Neural cell (in vitro differentiated cells): ENCODE data around the gene CNTNAP5. TPM values are rescaled to one million over a fixed set of nuclear protein-coding genes. Genes with fewer than 3 reads are reported as not detected.

Experiments used
- H2AFZ ChIP-seq: fragments of 200-600, 300-800 bp; sonication (generic), shearing (Covaris generic); 2 replicates; pipeline ENCODE4 v1.6.0; 2014; ENCODE audit warnings: low read depth, mild to moderate bottlenecking, antibody characterized with exemption, low read length, moderate library complexity
- H3F3A ChIP-seq: fragments of 200-600 bp; shearing (Covaris generic); 2 replicates; pipeline ENCODE4 v1.6.1; 2016; ENCODE audit warnings: mild to moderate bottlenecking, moderate library complexity, mixed read lengths, antibody characterized with exemption, low read length; ENCODE audit not compliant: insufficient read depth, poor library complexity, severe bottlenecking
- H3K27ac ChIP-seq: fragments of 200-600, 300-800 bp; sonication (generic), shearing (Covaris generic); 2 replicates; pipeline ENCODE4 v1.5.1; 2014; ENCODE audit warnings: mild to moderate bottlenecking, low read length, moderate library complexity
- H3K27me3 ChIP-seq: fragments of 300-800, 200-600 bp; sonication (generic), shearing (Covaris generic); 2 replicates; pipeline ENCODE4 v1.6.0; 2014; ENCODE audit warnings: mild to moderate bottlenecking, low read depth, low read length, moderate library complexity; ENCODE audit not compliant: insufficient read depth
- H3K36me3 ChIP-seq: fragments of 300-800, 200-600 bp; sonication (generic), shearing (Covaris generic); 2 replicates; pipeline ENCODE4 v1.5.1; 2014; ENCODE audit warnings: mild to moderate bottlenecking, antibody characterized with exemption, low read length, moderate library complexity; ENCODE audit not compliant: insufficient read depth
- H3K4me2 ChIP-seq: fragments of 300-800, 200-600 bp; sonication (generic), shearing (Covaris generic); 2 replicates; pipeline ENCODE4 v1.6.0; 2014; ENCODE audit warnings: mild to moderate bottlenecking, low read length
- H3K4me3 ChIP-seq: fragments of 300-800, 200-600 bp; sonication (generic), shearing (Covaris generic); 2 replicates; pipeline ENCODE4 v1.5.1; 2014; ENCODE audit warnings: mild to moderate bottlenecking, low read length, moderate library complexity
- H3K79me2 ChIP-seq: fragments of 200-600 bp; shearing (Covaris generic); replicated peaks from 2 replicates; pipeline ENCODE4 v1.6.0; 2014; ENCODE audit warnings: mild to moderate bottlenecking, low read length, moderate library complexity; ENCODE audit not compliant: insufficient read depth
- H3K9ac ChIP-seq: fragments of 300-800, 200-600 bp; sonication (generic), shearing (Covaris generic); 2 replicates; pipeline ENCODE4 v1.6.1; 2016; ENCODE audit warnings: mild to moderate bottlenecking, low read length, mixed read lengths
- H3K9me2 ChIP-seq: fragments of 200-600 bp; shearing (Covaris generic); 2 replicates; pipeline ENCODE4 v1.6.1; 2016; ENCODE audit warnings: mild to moderate bottlenecking, low read length, mixed read lengths; ENCODE audit not compliant: insufficient read depth
- H3K9me3 ChIP-seq: fragments of 200-600, 300-800 bp; sonication (generic), shearing (Covaris generic); 2 replicates; pipeline ENCODE4 v1.6.1; 2016; ENCODE audit warnings: mild to moderate bottlenecking, mixed run types, low read length, moderate library complexity, mixed read lengths
- H4K20me1 ChIP-seq: fragments of 200-600 bp; shearing (Covaris generic); 2 replicates; pipeline ENCODE4 v1.6.1; 2016; ENCODE audit warnings: mild to moderate bottlenecking, mixed run types; ENCODE audit not compliant: insufficient read depth
- EP300 ChIP-seq: fragments of 450-650 bp; conservative IDR thresholded peaks from 2 replicates; pipeline ENCODE4 v1.6.1; 2014; ENCODE audit warnings: antibody characterized with exemption, mild to moderate bottlenecking, moderate library complexity; ENCODE audit not compliant: poor library complexity, severe bottlenecking
- EZH2 ChIP-seq: fragments of 200-600, 300-800 bp; shearing (Covaris generic), sonication (generic); IDR thresholded peaks from 2 replicates; pipeline ENCODE4 v1.6.1; 2014; ENCODE audit warnings: antibody characterized with exemption, low read length, borderline replicate concordance, mild to moderate bottlenecking; ENCODE audit not compliant: insufficient read depth, poor library complexity, severe bottlenecking
- MXI1 ChIP-seq: fragments of 450-650 bp; conservative IDR thresholded peaks from 2 replicates; pipeline ENCODE4 v1.6.1; 2014; ENCODE audit warnings: antibody characterized with exemption, mild to moderate bottlenecking; ENCODE audit not compliant: poor library complexity, severe bottlenecking
- POLR2AphosphoS5 ChIP-seq: IDR thresholded peaks from 2 replicates; pipeline ENCODE4 v1.6.1; 2012
- RAD21 ChIP-seq: fragments of 450-650 bp; conservative IDR thresholded peaks from 2 replicates; pipeline ENCODE4 v1.6.1; 2014; ENCODE audit warnings: antibody characterized with exemption, mild to moderate bottlenecking, moderate library complexity
- REST ChIP-seq: IDR thresholded peaks from 2 replicates; pipeline ENCODE4 v1.6.1; 2012; ENCODE audit warnings: borderline replicate concordance
- SMC3 ChIP-seq: fragments of 450-650 bp; conservative IDR thresholded peaks from 2 replicates; pipeline ENCODE4 v1.6.1; 2014; ENCODE audit warnings: antibody characterized with exemption, mild to moderate bottlenecking, moderate library complexity; ENCODE audit not compliant: poor library complexity
- TAF1 ChIP-seq: IDR thresholded peaks from 2 replicates; pipeline ENCODE4 v1.6.1; 2012; ENCODE audit warnings: low read depth
- polyA plus RNA-seq: library from polyadenylated mRNA; depleted of rRNA; stranded (reverse); fragments of >200 nt; gene quantifications from 2 replicates; pipeline ENCODE4 v1.2.3, GENCODE V29; 2014
- TF ChIP-seq, protein P1 (sequence below): fragments of 450-650 bp; IDR thresholded peaks from 2 replicates; pipeline ENCODE4 v1.5.1; 2014; ENCODE audit warnings: antibody characterized with exemption, mild to moderate bottlenecking, moderate library complexity; ENCODE audit not compliant: poor library complexity, severe bottlenecking

Gene CNTNAP5
- polyA plus RNA-seq, 1 donor from 2014 or later, result 19.3 TPM

GRCh38 chr2:124426625-124427024 is 401.5 kb downstream of the CNTNAP5 start:
- H3K4me3 ChIP-seq, result no peak overlapping the region
- TF ChIP-seq RAD21 (no peak), POLR2AphosphoS5 (no peak), TAF1 (no peak), EP300 (no peak), EZH2 (no peak), SMC3 (no peak), REST (no peak)
- TF ChIP-seq, protein P1, sequence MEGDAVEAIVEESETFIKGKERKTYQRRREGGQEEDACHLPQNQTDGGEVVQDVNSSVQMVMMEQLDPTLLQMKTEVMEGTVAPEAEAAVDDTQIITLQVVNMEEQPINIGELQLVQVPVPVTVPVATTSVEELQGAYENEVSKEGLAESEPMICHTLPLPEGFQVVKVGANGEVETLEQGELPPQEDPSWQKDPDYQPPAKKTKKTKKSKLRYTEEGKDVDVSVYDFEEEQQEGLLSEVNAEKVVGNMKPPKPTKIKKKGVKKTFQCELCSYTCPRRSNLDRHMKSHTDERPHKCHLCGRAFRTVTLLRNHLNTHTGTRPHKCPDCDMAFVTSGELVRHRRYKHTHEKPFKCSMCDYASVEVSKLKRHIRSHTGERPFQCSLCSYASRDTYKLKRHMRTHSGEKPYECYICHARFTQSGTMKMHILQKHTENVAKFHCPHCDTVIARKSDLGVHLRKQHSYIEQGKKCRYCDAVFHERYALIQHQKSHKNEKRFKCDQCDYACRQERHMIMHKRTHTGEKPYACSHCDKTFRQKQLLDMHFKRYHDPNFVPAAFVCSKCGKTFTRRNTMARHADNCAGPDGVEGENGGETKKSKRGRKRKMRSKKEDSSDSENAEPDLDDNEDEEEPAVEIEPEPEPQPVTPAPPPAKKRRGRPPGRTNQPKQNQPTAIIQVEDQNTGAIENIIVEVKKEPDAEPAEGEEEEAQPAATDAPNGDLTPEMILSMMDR, result no peak
- H2AFZ ChIP-seq, result no peak overlapping the region
- no peaks in the 10 kb centered on the region for H4K20me1 ChIP-seq
- no peak overlapping the region for H3K27ac ChIP-seq
- H3K79me2 ChIP-seq, result no peaks in the 10 kb centered on the region
- H3F3A ChIP-seq, result no peaks in the 10 kb centered on the region
- no peak overlapping the region for H3K9ac ChIP-seq
- H3K27me3 ChIP-seq, result no peaks in the 10 kb centered on the region
- H3K36me3 ChIP-seq, result no peaks in the 10 kb centered on the region
- no peaks in the 10 kb centered on the region for H3K9me3 ChIP-seq
- no peak overlapping the region for H3K4me2 ChIP-seq
- H3K9me2 ChIP-seq, result no peaks in the 10 kb centered on the region

GRCh38 chr2:124437811-124438210 is 412.7 kb downstream of the CNTNAP5 start:
- Histone ChIP-seq H3K9me3 (no peaks in the 10 kb centered on the region), H3K4me3 (no peak overlapping the region), H3K9ac (no peak overlapping the region), H3K79me2 (no peaks in the 10 kb centered on the region), H2AFZ (no peak overlapping the region), H3K27ac (no peak overlapping the region), H3F3A (no peaks in the 10 kb centered on the region), H3K27me3 (no peaks in the 10 kb centered on the region), H3K4me2 (no peak overlapping the region), H3K36me3 (no peaks in the 10 kb centered on the region), H4K20me1 (no peaks in the 10 kb centered on the region), H3K9me2 (no peaks in the 10 kb centered on the region)
- no peak for TF ChIP-seq SMC3
- no peak for TF ChIP-seq EP300
- TF ChIP-seq MXI1, result no peak
- TF ChIP-seq POLR2AphosphoS5, result no peak
- TF ChIP-seq TAF1, result no peak
- no peak for TF ChIP-seq REST
- TF ChIP-seq, protein P1, result no peak
- TF ChIP-seq RAD21, result no peak
- TF ChIP-seq EZH2, result no peak
